DMS114 treated with DMSO at 0.1 percent for 48 hours (cell line): ENCODE results near the gene LONRF2.
"Not testable (repeated sequence)": the region's sequence is repeated elsewhere in the genome, so short reads cannot be mapped to it uniquely, and the experiment has no call there.

Source experiments
- DNase-seq: peaks from one replicate; lab custom pipeline; 2025; ENCODE audit not compliant: unreplicated experiment; lab: John Stamatoyannopoulos, UW

LONRF2 gene

GRCh38 chr2:100321866-100322820 lies at the start of gene LONRF2:
Gene LONRF2, minus strand, starts transcription at chr2:100322501. Its CDS starts 408 bp downstream, at chr2:100322093.
- DNase-seq, result no peak

- DNase-seq, result no peak
Observed at GRCh38 chr2:100367163-100367562, 44.9 kb upstream of the LONRF2 start.

- no peak for DNase-seq
Observed at GRCh38 chr2:100365434-100365833, 43.1 kb upstream of the LONRF2 start.

GRCh38 chr2:100362269-100362668 lies 40.0 kb upstream of the LONRF2 start:
- not testable (repeated sequence) for DNase-seq

- no peak for DNase-seq
Observed at GRCh38 chr2:100359576-100359975, 37.3 kb upstream of the LONRF2 start.

- DNase-seq, result no peak
Observed at GRCh38 chr2:100358554-100358953, 36.3 kb upstream of the LONRF2 start.

- DNase-seq, result no peak
Observed at GRCh38 chr2:100352521-100352920, 30.2 kb upstream of the LONRF2 start.

GRCh38 chr2:100350661-100351185 lies 28.4 kb upstream of the LONRF2 start:
- no peak for DNase-seq

GRCh38 chr2:100345144-100345543 lies 22.8 kb upstream of the LONRF2 start:
- DNase-seq, result not testable (repeated sequence)

GRCh38 chr2:100344433-100344832 lies 22.1 kb upstream of the LONRF2 start:
- DNase-seq, result no peak

- DNase-seq, result not testable (repeated sequence)
Observed at GRCh38 chr2:100342466-100342865, 20.2 kb upstream of the LONRF2 start.

GRCh38 chr2:100339823-100340222 lies 17.5 kb upstream of the LONRF2 start:
- DNase-seq, result no peak

GRCh38 chr2:100334929-100335328 lies 12.6 kb upstream of the LONRF2 start:
- no peak for DNase-seq

GRCh38 chr2:100327742-100328141 lies 5.4 kb upstream of the LONRF2 start:
- DNase-seq, result no peak

GRCh38 chr2:100321179-100321865 lies 979 bp downstream of the LONRF2 start:
- no peak for DNase-seq

GRCh38 chr2:100320547-100321178 lies 1.6 kb downstream of the LONRF2 start:
- DNase-seq, result no peak

- DNase-seq, result no peak
Observed at GRCh38 chr2:100317634-100318033, 4.7 kb downstream of the LONRF2 start.

GRCh38 chr2:100309973-100310719 lies 12.2 kb downstream of the LONRF2 start:
- no peak for DNase-seq

- no peak for DNase-seq
Observed at GRCh38 chr2:100309311-100309710, 13.0 kb downstream of the LONRF2 start.

GRCh38 chr2:100303744-100304143 lies 18.6 kb downstream of the LONRF2 start:
- DNase-seq, result no peak

GRCh38 chr2:100302585-100302892 lies 19.8 kb downstream of the LONRF2 start:
- DNase-seq, result no peak
